DOHH2 (cell line): ENCODE results near the gene VIL1.

Experiments used
- EZH2phosphoT487 ChIP-seq: fragments of 200-600 bp; sonication (generic); IDR thresholded peaks from 2 replicates; pipeline ENCODE4 v1.6.1; 2017; ENCODE audit warnings: borderline replicate concordance, mild to moderate bottlenecking, antibody characterized with exemption, low read length, moderate library complexity, mixed read lengths
- TF ChIP-seq, protein P1 (sequence below): fragments of 200-600 bp; sonication (generic); IDR thresholded peaks from one replicate; pipeline ENCODE4 v1.5.1; 2014; ENCODE audit warnings: antibody characterized with exemption, mild to moderate bottlenecking, low read depth, low read length; ENCODE audit not compliant: poor library complexity, severe bottlenecking

DNA sequence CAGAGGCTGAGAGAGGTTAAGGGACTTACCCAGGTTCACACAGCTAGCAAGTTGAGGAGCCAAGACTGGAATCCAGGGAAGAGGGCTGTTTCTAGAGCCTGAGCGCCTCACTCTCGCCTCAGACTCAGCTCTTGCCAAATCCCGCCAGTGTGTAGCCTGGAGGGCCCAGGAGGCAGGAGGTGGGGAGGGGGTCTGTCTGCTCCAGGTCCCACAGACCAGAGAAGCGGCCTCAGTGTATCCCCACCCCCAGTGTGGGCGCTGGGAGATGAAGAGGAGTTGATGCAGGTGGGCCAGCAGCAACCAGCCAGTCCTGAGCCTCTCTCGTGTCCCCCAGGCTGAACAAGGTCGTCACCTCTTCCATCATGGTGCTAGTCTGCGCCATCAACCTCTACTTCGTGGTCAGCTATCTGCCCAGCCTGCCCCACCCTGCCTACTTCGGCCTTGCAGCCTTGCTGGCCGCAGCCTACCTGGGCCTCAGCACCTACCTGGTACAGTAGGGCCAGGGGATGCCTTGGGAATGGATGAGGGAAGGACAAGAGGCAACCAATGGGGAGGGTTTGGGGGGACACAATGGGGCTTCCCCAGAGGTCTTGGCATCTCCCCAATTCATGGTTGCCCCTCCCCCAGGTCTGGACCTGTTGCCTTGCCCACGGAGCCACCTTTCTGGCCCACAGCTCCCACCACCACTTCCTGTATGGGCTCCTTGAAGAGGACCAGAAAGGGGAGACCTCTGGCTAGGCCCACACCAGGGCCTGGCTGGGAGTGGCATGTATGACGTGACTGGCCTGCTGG is 24.4 kb upstream of the VIL1 start:
- TF ChIP-seq, protein P1, sequence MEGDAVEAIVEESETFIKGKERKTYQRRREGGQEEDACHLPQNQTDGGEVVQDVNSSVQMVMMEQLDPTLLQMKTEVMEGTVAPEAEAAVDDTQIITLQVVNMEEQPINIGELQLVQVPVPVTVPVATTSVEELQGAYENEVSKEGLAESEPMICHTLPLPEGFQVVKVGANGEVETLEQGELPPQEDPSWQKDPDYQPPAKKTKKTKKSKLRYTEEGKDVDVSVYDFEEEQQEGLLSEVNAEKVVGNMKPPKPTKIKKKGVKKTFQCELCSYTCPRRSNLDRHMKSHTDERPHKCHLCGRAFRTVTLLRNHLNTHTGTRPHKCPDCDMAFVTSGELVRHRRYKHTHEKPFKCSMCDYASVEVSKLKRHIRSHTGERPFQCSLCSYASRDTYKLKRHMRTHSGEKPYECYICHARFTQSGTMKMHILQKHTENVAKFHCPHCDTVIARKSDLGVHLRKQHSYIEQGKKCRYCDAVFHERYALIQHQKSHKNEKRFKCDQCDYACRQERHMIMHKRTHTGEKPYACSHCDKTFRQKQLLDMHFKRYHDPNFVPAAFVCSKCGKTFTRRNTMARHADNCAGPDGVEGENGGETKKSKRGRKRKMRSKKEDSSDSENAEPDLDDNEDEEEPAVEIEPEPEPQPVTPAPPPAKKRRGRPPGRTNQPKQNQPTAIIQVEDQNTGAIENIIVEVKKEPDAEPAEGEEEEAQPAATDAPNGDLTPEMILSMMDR, result no peak
- no peak for TF ChIP-seq EZH2phosphoT487
